ENCODE results near the gene MED29. TPM values are rescaled to one million over a fixed set of nuclear protein-coding genes. Genes with fewer than 3 reads are reported as not detected.

The MED29 gene
- total and polyA plus RNA-seq, 2 of the 13 experiments (the other 11 are each of a cell fraction or from before 2014, with no cell fraction given), result 14.0 to 19.7 TPM

GRCh38 chr19:39411081-39411831, 20.1 kb downstream of the MED29 start (continued):
- TF ChIP-seq REST (IDR thresholded peaks at IDR 0.05; ENCODE audit: borderline replicate concordance in 1 of 2, low read depth in 1 of 2, low read length in 2 of 2) (peak in 1 of 2 experiments; percentile 32; a peak in 1 of 4 replicates), ATF7-NPFF (CRISPR knock-in tag; IDR thresholded peaks at IDR 0.05; ENCODE audit: low read depth) (0 out of 2 replicates have a peak, but pooled peaks have one; percentile 14), NCOR1 (IDR thresholded peaks at IDR 0.05; ENCODE audit: borderline replicate concordance, low read length) (peak; percentile 80), SMC3 (IDR thresholded peaks at IDR 0.05; ENCODE audit: low read length) (0 out of 2 replicates have a peak, but pooled peaks have one; percentile 3), ZNF687 (CRISPR knock-in tag; IDR thresholded peaks at IDR 0.05) (peak; percentile 58; the same call in 1 of the 2 replicates), MYPOP (CRISPR knock-in tag; IDR thresholded peaks at IDR 0.05) (no peak; the same call in 1 of the 2 replicates), ZFP90 (CRISPR knock-in tag; IDR thresholded peaks at IDR 0.05; ENCODE audit: borderline replicate concordance) (no peak), ZNF547 (CRISPR knock-in tag; IDR thresholded peaks at IDR 0.05) (peak; percentile 18; the same call in 1 of the 2 replicates), ZNF7 (CRISPR knock-in tag; IDR thresholded peaks at IDR 0.05) (no peak), CEBPB (IDR thresholded peaks at IDR 0.05; ENCODE audit: borderline replicate concordance, low read depth, low read length) (peak; percentile 15; the same call in 1 of the 2 replicates), EP300 (IDR thresholded peaks at IDR 0.05; ENCODE audit: low read depth in 2 of 2, low read length in 2 of 2) (peak in 1 of 2 experiments; percentile 71; a peak in 1 of 4 replicates), EP300 (CRISPR knock-in tag; IDR thresholded peaks at IDR 0.05; ENCODE audit: borderline replicate concordance) (no peak; the same call in 1 of the 2 replicates), RXRA (CRISPR knock-in tag; IDR thresholded peaks at IDR 0.05) (peak; percentile 97), SAP130 (CRISPR knock-in tag; IDR thresholded peaks at IDR 0.05; ENCODE audit: low read depth) (peak; percentile 70), ZNF263 (CRISPR knock-in tag; IDR thresholded peaks at IDR 0.05) (peak; percentile 86)

Data from HepG2 (cell line).